GM23338 (cell line): Measurements from ENCODE around the gene FLNB. TPM values are rescaled to one million over a fixed set of nuclear protein-coding genes. Genes with fewer than 3 reads are reported as not detected.
A peak's percentile ranks its signal among the peaks of the same experiment; 100 is the strongest.

Source experiments
- ATAC-seq: fragments of 200-7000 bp; cut with Tn5 transposase; 3 replicates; pipeline ENCODE4 v1.9.1; 2020
- DNase-seq: peaks from one replicate; pipeline ENCODE4 v3.0.0-alpha.2; 2015; ENCODE audit warnings: low spot score
- H2AFZ ChIP-seq: fragments of 200-600 bp; sonication (generic); 2 replicates; pipeline ENCODE4 v1.8.0; 2016; ENCODE audit warnings: antibody characterized with exemption, mild to moderate bottlenecking, moderate library complexity
- H3F3A ChIP-seq: fragments of 200-600 bp; sonication (generic); replicated peaks from 2 replicates; pipeline ENCODE4 v1.8.0; 2017; ENCODE audit warnings: antibody characterized with exemption, mixed run types, low read depth
- H3K27ac ChIP-seq: fragments of 200-600 bp; sonication (generic); 2 replicates; pipeline ENCODE4 v1.6.1; 2016; ENCODE audit warnings: low read depth
- H3K27me3 ChIP-seq: fragments of 200-600 bp; sonication (generic); 2 replicates; pipeline ENCODE4 v1.8.0; 2016; ENCODE audit warnings: mild to moderate bottlenecking, mixed run types, moderate library complexity; ENCODE audit not compliant: insufficient read depth
- H3K36me3 ChIP-seq: fragments of 200-600 bp; sonication (generic); 2 replicates; pipeline ENCODE4 v1.8.0; 2016; ENCODE audit warnings: mild to moderate bottlenecking; ENCODE audit not compliant: insufficient read depth
- H3K4me1 ChIP-seq: fragments of 200-600 bp; sonication (generic); 2 replicates; pipeline ENCODE4 v1.8.0; 2016; ENCODE audit warnings: mild to moderate bottlenecking, moderate library complexity; ENCODE audit not compliant: insufficient read depth
- H3K4me2 ChIP-seq: fragments of 200-600 bp; sonication (generic); 2 replicates; pipeline ENCODE4 v1.7.1; 2017; ENCODE audit warnings: mixed run types
- H3K4me3 ChIP-seq: fragments of 200-600 bp; sonication (generic); 2 replicates; pipeline ENCODE4 v1.6.1; 2016; ENCODE audit warnings: mixed run types
- H3K79me2 ChIP-seq: fragments of 200-600 bp; sonication (generic); replicated peaks from 2 replicates; pipeline ENCODE4 v1.8.0; 2017; ENCODE audit warnings: mild to moderate bottlenecking; ENCODE audit not compliant: insufficient read depth
- H3K9me2 ChIP-seq: fragments of 200-600 bp; sonication (generic); 2 replicates; pipeline ENCODE4 v1.8.0; 2017; ENCODE audit not compliant: insufficient read depth
- H4K20me1 ChIP-seq: fragments of 200-600 bp; sonication (generic); replicated peaks from 2 replicates; pipeline ENCODE4 v1.8.0; 2017; ENCODE audit warnings: mild to moderate bottlenecking; ENCODE audit not compliant: insufficient read depth
- H3K27ac Mint-ChIP-seq: 2 replicates; pipeline ENCODE4 v1.8.0; 2020; ENCODE audit warnings: inconsistent platforms, mild to moderate bottlenecking, moderate library complexity, mixed read lengths
- H3K27me3 Mint-ChIP-seq: 3 replicates; pipeline ENCODE4 v1.8.0; 2022; ENCODE audit warnings: low read depth, mild to moderate bottlenecking, moderate library complexity, mixed read lengths, inconsistent platforms; ENCODE audit not compliant: insufficient read depth, poor library complexity
- H3K36me3 Mint-ChIP-seq: 3 replicates; pipeline ENCODE4 v1.8.0; 2021; ENCODE audit warnings: low read depth, mild to moderate bottlenecking, inconsistent platforms, moderate library complexity, mixed read lengths
- H3K4me1 Mint-ChIP-seq: 3 replicates; pipeline ENCODE4 v1.8.0; 2020; ENCODE audit warnings: mild to moderate bottlenecking, inconsistent platforms, mixed read lengths
- H3K4me3 Mint-ChIP-seq: 3 replicates; pipeline ENCODE4 v1.8.0; 2021; ENCODE audit warnings: moderate library complexity, mild to moderate bottlenecking, inconsistent platforms, mixed read lengths
- H3K9me3 Mint-ChIP-seq: 3 replicates; pipeline ENCODE4 v1.8.0; 2020; ENCODE audit warnings: moderate library complexity, mild to moderate bottlenecking, inconsistent platforms, mixed read lengths
- CREB1 ChIP-seq: fragments of 250-450 bp; sonication (Bioruptor Pico); IDR thresholded peaks from 2 replicates; pipeline ENCODE4 v1.5.0; 2020; ENCODE audit warnings: low read depth, mild to moderate bottlenecking, moderate library complexity
- EZH2 ChIP-seq: fragments of 200-600 bp; sonication (generic); IDR thresholded peaks from one replicate; pipeline ENCODE4 v1.8.0; 2017; ENCODE audit warnings: antibody characterized with exemption, mild to moderate bottlenecking, low read depth; ENCODE audit not compliant: unreplicated experiment
- EZH2phosphoT487 ChIP-seq: fragments of 200-600 bp; sonication (generic); IDR thresholded peaks from one replicate; pipeline ENCODE4 v1.8.1; 2018; ENCODE audit warnings: antibody characterized with exemption; ENCODE audit not compliant: unreplicated experiment
- JUNB ChIP-seq: IDR thresholded peaks from one replicate; pipeline ENCODE4 v1.6.1; 2016; ENCODE audit warnings: antibody characterized with exemption; ENCODE audit not compliant: unreplicated experiment
- NANOG ChIP-seq: IDR thresholded peaks from 2 replicates; pipeline ENCODE4 v1.6.1; 2016; ENCODE audit warnings: antibody characterized with exemption, borderline replicate concordance
- STAT1 ChIP-seq: IDR thresholded peaks from one replicate; pipeline ENCODE4 v1.6.1; 2016; ENCODE audit warnings: antibody characterized with exemption; ENCODE audit not compliant: unreplicated experiment
- ZNF114 ChIP-seq: fragments of 250-450 bp; sonication (Bioruptor Pico); IDR thresholded peaks from 2 replicates; pipeline ENCODE4 v1.5.0; 2020; ENCODE audit warnings: mild to moderate bottlenecking, moderate library complexity
- ZNF331 ChIP-seq: fragments of 250-450 bp; sonication (Bioruptor Pico); IDR thresholded peaks from 2 replicates; pipeline ENCODE4 v1.5.0; 2020; ENCODE audit warnings: low read depth, mild to moderate bottlenecking, moderate library complexity
- polyA plus RNA-seq: library from polyadenylated mRNA; unstranded; fragments of >200 nt; fragmentation: Nextera tagmentation; extraction: Ambion mirVana; gene quantifications from 2 replicates; pipeline ENCODE4 v1.2.1, GENCODE V29; 2016
- total RNA-seq: library from RNA; depleted of rRNA; stranded (reverse); fragments of >200 nt; shearing (Covaris generic); gene quantifications from 2 replicates; pipeline ENCODE4 v1.2.3, GENCODE V29; 2014
- TF ChIP-seq, protein P1 (sequence below): fragments of 250-450 bp; sonication (Bioruptor Pico); IDR thresholded peaks from 2 replicates; pipeline ENCODE4 v1.5.0; 2020; ENCODE audit warnings: mild to moderate bottlenecking, moderate library complexity
- TF ChIP-seq, protein P2 (sequence below): IDR thresholded peaks from one replicate; pipeline ENCODE4 v1.6.1; 2018; ENCODE audit warnings: antibody characterized with exemption; ENCODE audit not compliant: unreplicated experiment
- TF ChIP-seq, protein P3 (sequence below), 2 experiments: fragments of 200-600 bp in 1 of 2; sonication (generic) in 1 of 2; conservative IDR thresholded peaks; 2 replicates each; pipeline versions ENCODE4 v1.5.1 to v1.6.1; 2016 to 2017; ENCODE audit warnings: antibody characterized with exemption in 2 of 2, low read depth in 2 of 2, mild to moderate bottlenecking in 2 of 2, moderate library complexity in 1 of 2
- TF ChIP-seq, protein P4 (sequence below): IDR thresholded peaks from 2 replicates; pipeline ENCODE4 v1.6.1; 2016; ENCODE audit warnings: antibody characterized with exemption

Gene FLNB
- total and polyA plus RNA-seq, 2 experiments from 2014 or later = 39.7 to 179 TPM

DNA sequence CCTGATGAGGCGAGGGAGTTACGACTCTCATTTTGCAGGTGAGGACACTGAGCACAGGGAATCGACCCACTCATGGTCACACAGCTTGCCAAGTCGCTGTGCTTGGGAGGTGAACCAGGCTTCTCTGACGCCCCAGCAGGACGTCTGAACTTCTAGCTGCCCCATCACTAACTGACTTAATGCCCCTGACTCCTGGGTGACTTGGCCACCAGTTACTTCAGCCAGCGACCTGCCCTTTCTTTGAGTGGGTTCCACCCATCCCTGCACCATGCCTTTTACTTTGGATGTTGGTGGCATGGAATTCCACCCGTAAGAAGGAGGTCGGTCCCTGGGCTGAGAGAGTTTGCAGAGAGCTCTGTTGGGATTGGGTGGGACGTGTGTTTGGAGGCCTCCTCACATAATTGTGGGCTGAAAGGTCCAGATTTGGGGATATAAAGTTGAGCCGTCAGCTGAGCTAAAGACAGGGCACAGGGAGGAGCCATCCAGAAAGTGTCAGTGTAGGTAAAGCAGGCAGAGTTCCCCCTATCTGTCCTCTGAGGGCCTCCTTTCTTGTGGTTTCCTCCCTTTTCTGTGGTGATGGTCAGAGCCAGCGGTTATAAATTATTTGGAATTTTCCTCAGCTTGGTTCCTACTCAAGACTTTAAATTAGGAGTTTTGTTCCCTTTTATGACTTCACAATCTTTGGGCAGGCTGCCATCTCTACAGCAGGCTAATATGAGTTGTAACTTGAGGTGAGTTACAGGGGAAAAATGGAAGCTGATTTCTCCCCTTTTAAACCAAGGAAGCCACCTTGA is 55.0 kb downstream of the FLNB start:
- H3K4me1 Mint-ChIP-seq = peaks cover 74% of the 10 kb centered on the region
- no peak for DNase-seq
- Histone ChIP-seq H3K4me2 (peak overlapping the region; percentile 21; the same call in 1 of the 2 replicates), H3K9me2 (no peaks in the 10 kb centered on the region), H2AFZ (no peak overlapping the region), H3K27me3 (no peaks in the 10 kb centered on the region), H3K27ac (no peak overlapping the region), H3K4me1 (peaks cover 62% of the 10 kb centered on the region), H3F3A (no peaks in the 10 kb centered on the region; the same call in 1 of the 2 replicates), H3K79me2 (peaks cover 98% of the 10 kb centered on the region), H3K4me3 (no peak overlapping the region), H4K20me1 (peaks cover 12% of the 10 kb centered on the region), H3K36me3 (no peaks in the 10 kb centered on the region)
- H3K27ac Mint-ChIP-seq = no peak overlapping the region
- no peak overlapping the region for H3K4me3 Mint-ChIP-seq
- ATAC-seq = peak; percentile 4; the same call in 1 of the 3 replicates
- no peaks in the 10 kb centered on the region for H3K36me3 Mint-ChIP-seq
- H3K27me3 Mint-ChIP-seq = peaks cover 6% of the 10 kb centered on the region
- no peak for TF ChIP-seq EZH2phosphoT487
- TF ChIP-seq ZNF114 (CRISPR knock-in tag) = no peak
- no peak for TF ChIP-seq EZH2
- no peak for TF ChIP-seq ZNF331 (CRISPR knock-in tag)
- no peak for TF ChIP-seq NANOG
- TF ChIP-seq, protein P1, sequence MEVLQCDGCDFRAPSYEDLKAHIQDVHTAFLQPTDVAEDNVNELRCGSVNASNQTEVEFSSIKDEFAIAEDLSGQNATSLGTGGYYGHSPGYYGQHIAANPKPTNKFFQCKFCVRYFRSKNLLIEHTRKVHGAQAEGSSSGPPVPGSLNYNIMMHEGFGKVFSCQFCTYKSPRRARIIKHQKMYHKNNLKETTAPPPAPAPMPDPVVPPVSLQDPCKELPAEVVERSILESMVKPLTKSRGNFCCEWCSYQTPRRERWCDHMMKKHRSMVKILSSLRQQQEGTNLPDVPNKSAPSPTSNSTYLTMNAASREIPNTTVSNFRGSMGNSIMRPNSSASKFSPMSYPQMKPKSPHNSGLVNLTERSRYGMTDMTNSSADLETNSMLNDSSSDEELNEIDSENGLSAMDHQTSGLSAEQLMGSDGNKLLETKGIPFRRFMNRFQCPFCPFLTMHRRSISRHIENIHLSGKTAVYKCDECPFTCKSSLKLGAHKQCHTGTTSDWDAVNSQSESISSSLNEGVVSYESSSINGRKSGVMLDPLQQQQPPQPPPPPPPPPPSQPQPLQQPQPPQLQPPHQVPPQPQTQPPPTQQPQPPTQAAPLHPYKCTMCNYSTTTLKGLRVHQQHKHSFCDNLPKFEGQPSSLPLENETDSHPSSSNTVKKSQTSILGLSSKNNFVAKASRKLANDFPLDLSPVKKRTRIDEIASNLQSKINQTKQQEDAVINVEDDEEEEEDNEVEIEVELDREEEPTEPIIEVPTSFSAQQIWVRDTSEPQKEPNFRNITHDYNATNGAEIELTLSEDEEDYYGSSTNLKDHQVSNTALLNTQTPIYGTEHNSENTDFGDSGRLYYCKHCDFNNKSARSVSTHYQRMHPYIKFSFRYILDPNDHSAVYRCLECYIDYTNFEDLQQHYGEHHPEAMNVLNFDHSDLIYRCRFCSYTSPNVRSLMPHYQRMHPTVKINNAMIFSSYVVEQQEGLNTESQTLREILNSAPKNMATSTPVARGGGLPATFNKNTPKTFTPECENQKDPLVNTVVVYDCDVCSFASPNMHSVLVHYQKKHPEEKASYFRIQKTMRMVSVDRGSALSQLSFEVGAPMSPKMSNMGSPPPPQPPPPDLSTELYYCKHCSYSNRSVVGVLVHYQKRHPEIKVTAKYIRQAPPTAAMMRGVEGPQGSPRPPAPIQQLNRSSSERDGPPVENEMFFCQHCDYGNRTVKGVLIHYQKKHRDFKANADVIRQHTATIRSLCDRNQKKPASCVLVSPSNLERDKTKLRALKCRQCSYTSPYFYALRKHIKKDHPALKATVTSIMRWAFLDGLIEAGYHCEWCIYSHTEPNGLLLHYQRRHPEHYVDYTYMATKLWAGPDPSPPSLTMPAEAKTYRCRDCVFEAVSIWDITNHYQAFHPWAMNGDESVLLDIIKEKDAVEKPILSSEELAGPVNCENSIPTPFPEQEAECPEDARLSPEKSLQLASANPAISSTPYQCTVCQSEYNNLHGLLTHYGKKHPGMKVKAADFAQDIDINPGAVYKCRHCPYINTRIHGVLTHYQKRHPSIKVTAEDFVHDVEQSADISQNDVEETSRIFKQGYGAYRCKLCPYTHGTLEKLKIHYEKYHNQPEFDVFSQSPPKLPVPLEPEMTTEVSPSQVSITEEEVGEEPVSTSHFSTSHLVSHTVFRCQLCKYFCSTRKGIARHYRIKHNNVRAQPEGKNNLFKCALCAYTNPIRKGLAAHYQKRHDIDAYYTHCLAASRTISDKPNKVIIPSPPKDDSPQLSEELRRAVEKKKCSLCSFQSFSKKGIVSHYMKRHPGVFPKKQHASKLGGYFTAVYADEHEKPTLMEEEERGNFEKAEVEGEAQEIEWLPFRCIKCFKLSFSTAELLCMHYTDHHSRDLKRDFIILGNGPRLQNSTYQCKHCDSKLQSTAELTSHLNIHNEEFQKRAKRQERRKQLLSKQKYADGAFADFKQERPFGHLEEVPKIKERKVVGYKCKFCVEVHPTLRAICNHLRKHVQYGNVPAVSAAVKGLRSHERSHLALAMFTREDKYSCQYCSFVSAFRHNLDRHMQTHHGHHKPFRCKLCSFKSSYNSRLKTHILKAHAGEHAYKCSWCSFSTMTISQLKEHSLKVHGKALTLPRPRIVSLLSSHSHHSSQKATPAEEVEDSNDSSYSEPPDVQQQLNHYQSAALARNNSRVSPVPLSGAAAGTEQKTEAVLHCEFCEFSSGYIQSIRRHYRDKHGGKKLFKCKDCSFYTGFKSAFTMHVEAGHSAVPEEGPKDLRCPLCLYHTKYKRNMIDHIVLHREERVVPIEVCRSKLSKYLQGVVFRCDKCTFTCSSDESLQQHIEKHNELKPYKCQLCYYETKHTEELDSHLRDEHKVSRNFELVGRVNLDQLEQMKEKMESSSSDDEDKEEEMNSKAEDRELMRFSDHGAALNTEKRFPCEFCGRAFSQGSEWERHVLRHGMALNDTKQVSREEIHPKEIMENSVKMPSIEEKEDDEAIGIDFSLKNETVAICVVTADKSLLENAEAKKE (CRISPR knock-in tag) = no peak
- TF ChIP-seq JUNB = no peak
- TF ChIP-seq, protein P2, sequence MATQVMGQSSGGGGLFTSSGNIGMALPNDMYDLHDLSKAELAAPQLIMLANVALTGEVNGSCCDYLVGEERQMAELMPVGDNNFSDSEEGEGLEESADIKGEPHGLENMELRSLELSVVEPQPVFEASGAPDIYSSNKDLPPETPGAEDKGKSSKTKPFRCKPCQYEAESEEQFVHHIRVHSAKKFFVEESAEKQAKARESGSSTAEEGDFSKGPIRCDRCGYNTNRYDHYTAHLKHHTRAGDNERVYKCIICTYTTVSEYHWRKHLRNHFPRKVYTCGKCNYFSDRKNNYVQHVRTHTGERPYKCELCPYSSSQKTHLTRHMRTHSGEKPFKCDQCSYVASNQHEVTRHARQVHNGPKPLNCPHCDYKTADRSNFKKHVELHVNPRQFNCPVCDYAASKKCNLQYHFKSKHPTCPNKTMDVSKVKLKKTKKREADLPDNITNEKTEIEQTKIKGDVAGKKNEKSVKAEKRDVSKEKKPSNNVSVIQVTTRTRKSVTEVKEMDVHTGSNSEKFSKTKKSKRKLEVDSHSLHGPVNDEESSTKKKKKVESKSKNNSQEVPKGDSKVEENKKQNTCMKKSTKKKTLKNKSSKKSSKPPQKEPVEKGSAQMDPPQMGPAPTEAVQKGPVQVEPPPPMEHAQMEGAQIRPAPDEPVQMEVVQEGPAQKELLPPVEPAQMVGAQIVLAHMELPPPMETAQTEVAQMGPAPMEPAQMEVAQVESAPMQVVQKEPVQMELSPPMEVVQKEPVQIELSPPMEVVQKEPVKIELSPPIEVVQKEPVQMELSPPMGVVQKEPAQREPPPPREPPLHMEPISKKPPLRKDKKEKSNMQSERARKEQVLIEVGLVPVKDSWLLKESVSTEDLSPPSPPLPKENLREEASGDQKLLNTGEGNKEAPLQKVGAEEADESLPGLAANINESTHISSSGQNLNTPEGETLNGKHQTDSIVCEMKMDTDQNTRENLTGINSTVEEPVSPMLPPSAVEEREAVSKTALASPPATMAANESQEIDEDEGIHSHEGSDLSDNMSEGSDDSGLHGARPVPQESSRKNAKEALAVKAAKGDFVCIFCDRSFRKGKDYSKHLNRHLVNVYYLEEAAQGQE = no peak
- TF ChIP-seq, protein P3, sequence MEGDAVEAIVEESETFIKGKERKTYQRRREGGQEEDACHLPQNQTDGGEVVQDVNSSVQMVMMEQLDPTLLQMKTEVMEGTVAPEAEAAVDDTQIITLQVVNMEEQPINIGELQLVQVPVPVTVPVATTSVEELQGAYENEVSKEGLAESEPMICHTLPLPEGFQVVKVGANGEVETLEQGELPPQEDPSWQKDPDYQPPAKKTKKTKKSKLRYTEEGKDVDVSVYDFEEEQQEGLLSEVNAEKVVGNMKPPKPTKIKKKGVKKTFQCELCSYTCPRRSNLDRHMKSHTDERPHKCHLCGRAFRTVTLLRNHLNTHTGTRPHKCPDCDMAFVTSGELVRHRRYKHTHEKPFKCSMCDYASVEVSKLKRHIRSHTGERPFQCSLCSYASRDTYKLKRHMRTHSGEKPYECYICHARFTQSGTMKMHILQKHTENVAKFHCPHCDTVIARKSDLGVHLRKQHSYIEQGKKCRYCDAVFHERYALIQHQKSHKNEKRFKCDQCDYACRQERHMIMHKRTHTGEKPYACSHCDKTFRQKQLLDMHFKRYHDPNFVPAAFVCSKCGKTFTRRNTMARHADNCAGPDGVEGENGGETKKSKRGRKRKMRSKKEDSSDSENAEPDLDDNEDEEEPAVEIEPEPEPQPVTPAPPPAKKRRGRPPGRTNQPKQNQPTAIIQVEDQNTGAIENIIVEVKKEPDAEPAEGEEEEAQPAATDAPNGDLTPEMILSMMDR (conservative IDR thresholded peaks at IDR 0.05; ENCODE audit: low read depth in 2 of 2) = no peak
- TF ChIP-seq, protein P4, sequence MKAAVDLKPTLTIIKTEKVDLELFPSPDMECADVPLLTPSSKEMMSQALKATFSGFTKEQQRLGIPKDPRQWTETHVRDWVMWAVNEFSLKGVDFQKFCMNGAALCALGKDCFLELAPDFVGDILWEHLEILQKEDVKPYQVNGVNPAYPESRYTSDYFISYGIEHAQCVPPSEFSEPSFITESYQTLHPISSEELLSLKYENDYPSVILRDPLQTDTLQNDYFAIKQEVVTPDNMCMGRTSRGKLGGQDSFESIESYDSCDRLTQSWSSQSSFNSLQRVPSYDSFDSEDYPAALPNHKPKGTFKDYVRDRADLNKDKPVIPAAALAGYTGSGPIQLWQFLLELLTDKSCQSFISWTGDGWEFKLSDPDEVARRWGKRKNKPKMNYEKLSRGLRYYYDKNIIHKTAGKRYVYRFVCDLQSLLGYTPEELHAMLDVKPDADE = no peak
- TF ChIP-seq CREB1 (CRISPR knock-in tag) = no peak
- no peak for TF ChIP-seq STAT1
- H3K9me3 Mint-ChIP-seq = no peaks in the 10 kb centered on the region
